ENCODE data around the gene ZNF407.

ZNF407 gene

DNA sequence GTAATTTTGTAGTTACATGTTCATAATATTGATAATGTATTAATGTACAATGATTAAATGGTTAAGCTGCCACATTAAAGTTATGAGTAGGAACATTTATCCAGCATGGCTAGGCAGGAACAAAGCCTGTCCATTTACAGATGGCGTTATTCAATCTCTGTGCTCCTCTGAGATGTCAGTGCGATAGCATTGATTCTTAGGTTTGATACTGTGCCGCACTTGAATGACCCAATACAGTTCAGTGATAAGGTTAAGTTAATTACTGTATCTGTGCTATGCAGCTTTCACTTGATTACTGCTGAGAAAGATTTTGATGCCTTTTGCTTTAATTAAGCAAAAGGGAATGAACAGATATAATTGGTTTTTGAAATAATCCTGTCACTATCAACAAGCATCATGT lies 111.8 kb downstream of the ZNF407 start (continued):
- no peak for TF ChIP-seq REST (tag by site-specific recombination; IDR thresholded peaks at IDR 0.05)

DNA sequence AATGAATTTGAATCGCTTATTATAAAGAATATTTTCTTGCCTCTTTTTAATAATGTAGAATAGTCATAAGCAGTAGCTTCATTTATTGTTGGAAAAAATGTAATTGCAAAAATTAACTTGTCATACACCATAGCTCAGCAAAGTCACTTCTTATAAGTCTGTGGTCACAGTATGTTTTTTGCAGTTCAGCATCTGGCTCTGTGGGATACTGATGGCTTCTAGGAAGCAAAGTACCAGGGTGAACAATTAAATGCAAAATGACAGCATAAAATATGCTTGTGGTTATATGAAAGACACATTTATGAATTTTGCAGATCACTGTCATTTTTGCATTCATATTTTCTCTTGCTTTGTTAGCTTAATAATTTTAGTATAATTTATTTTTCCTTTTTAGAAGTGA lies 116.5 kb downstream of the ZNF407 start:
- Histone ChIP-seq H3K9me3 (ENCODE audit: control insufficient read depth, insufficient read depth, low read depth, low read length) (no peaks in the 10 kb centered on the region), H3K36me3 (ENCODE audit: control insufficient read depth in 2 of 2, insufficient read depth in 1 of 2, low read length in 2 of 2) (no peaks in the 10 kb centered on the region), H3K4me3 (ENCODE audit: low read depth, low read length) (no peak overlapping the region), H3K27ac (ENCODE audit: extremely low read depth, low read depth, low read length) (no peak overlapping the region), H3K4me1 (ENCODE audit: control insufficient read depth, insufficient read depth, low read length) (no peaks in the 10 kb centered on the region)
- CTCF ChIA-PET: interaction anchor here (0.6 to 1.0 kb wide), 4 partner anchors 10 to 304 kb away, joined by 3 read pairs; no protein-coding TSS in a partner anchor
- POLR2A ChIA-PET: interaction anchor here (0.5 kb wide), 1 partner anchor 373 kb away, joined by 3 read pairs; no protein-coding TSS in a partner anchor
- TF ChIP-seq ZNF560 (tag by site-specific recombination; IDR thresholded peaks at IDR 0.05; ENCODE audit: borderline replicate concordance): no peak
- TF ChIP-seq ZNF777 (tag by site-specific recombination; IDR thresholded peaks at IDR 0.05; ENCODE audit: borderline replicate concordance): no peak
- TF ChIP-seq ZNF626 (tag by site-specific recombination; IDR thresholded peaks at IDR 0.05): no peak
- TF ChIP-seq SETDB1 (IDR thresholded peaks at IDR 0.05; ENCODE audit: insufficient read length, low read length): no peak
- TF ChIP-seq, protein P1, sequence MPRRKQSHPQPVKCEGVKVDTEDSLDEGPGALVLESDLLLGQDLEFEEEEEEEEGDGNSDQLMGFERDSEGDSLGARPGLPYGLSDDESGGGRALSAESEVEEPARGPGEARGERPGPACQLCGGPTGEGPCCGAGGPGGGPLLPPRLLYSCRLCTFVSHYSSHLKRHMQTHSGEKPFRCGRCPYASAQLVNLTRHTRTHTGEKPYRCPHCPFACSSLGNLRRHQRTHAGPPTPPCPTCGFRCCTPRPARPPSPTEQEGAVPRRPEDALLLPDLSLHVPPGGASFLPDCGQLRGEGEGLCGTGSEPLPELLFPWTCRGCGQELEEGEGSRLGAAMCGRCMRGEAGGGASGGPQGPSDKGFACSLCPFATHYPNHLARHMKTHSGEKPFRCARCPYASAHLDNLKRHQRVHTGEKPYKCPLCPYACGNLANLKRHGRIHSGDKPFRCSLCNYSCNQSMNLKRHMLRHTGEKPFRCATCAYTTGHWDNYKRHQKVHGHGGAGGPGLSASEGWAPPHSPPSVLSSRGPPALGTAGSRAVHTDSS (tag by site-specific recombination; IDR thresholded peaks at IDR 0.05): no peak
- no peak for TF ChIP-seq HOXA7 (CRISPR knock-in tag; IDR thresholded peaks at IDR 0.05; ENCODE audit: borderline replicate concordance)
- TF ChIP-seq PBX3 (CRISPR knock-in tag; IDR thresholded peaks at IDR 0.05): no peak
- TF ChIP-seq ZNF585B (tag by site-specific recombination; IDR thresholded peaks at IDR 0.05): no peak
- TF ChIP-seq ZNF10 (tag by site-specific recombination; IDR thresholded peaks at IDR 0.05): no peak
- TF ChIP-seq ZBTB26 (tag by site-specific recombination; optimal IDR thresholded peaks at IDR 0.05): no peak
- no peak for TF ChIP-seq SCRT2 (tag by site-specific recombination; IDR thresholded peaks at IDR 0.05)
- TF ChIP-seq ZNF701 (tag by site-specific recombination; IDR thresholded peaks at IDR 0.05): no peak
- TF ChIP-seq ZNF658 (tag by site-specific recombination; IDR thresholded peaks at IDR 0.05): no peak
- TF ChIP-seq ZIC2 (tag by site-specific recombination; IDR thresholded peaks at IDR 0.05): no peak

GRCh38 chr18:74714791-74715190 lies 117.1 kb downstream of the ZNF407 start:
- H3K9me3 ChIP-seq (ENCODE audit: control insufficient read depth, insufficient read depth, low read depth, low read length): no peaks in the 10 kb centered on the region
- H3K4me3 ChIP-seq (ENCODE audit: low read depth, low read length): no peak overlapping the region
- TF ChIP-seq FEZF1 (tag by site-specific recombination; IDR thresholded peaks at IDR 0.05): no peak
- TF ChIP-seq ZBTB17 (tag by site-specific recombination; IDR thresholded peaks at IDR 0.05): no peak
- TF ChIP-seq ZNF274 (IDR thresholded peaks at IDR 0.05; ENCODE audit: low read length): no peak
- TF ChIP-seq ZNF274 (tag by site-specific recombination; IDR thresholded peaks at IDR 0.05; ENCODE audit: borderline replicate concordance): no peak
- no peak for TF ChIP-seq ZNF560 (tag by site-specific recombination; IDR thresholded peaks at IDR 0.05; ENCODE audit: borderline replicate concordance)
- ChIA-PET CTCF (no interaction called here), POLR2A (no interaction called here)
- H3K27ac ChIP-seq (ENCODE audit: extremely low read depth, low read depth, low read length): no peak overlapping the region
- no peaks in the 10 kb centered on the region for H3K4me1 ChIP-seq (ENCODE audit: control insufficient read depth, insufficient read depth, low read length)
- H3K36me3 ChIP-seq (ENCODE audit: control insufficient read depth in 2 of 2, insufficient read depth in 1 of 2, low read length in 2 of 2): no peaks in the 10 kb centered on the region

All from HEK293 (cell line).